ENCODE data around the gene COL9A2.

Gene COL9A2

GRCh38 chr1:40258445-40258769 lies 58.7 kb downstream of the COL9A2 start:
- Histone ChIP-seq H3K9ac (ENCODE audit: low read length) (peak overlapping the region; percentile 60), H3K36me3 (ENCODE audit: control insufficient read depth, insufficient read depth, low read length) (peaks cover 13% of the 10 kb centered on the region), H3K27ac (ENCODE audit: low read depth, low read length) (peak overlapping the region; percentile 94), H3K4me3 (ENCODE audit: low read length) (peak overlapping the region; percentile 86), H3K4me1 (ENCODE audit: control insufficient read depth, insufficient read depth, low read length) (peaks cover 16% of the 10 kb centered on the region), H3K27me3 (ENCODE audit: control insufficient read depth, insufficient read depth, low read length) (no peaks in the 10 kb centered on the region)

GRCh38 chr1:40257688-40258444 lies 59.2 kb downstream of the COL9A2 start, which contains the start of gene ZMPSTE24:
ZMPSTE24 (plus strand) TSS chr1:40258236; CDS start chr1:40258272, 36 bp downstream.
- peaks cover 11% of the 10 kb centered on the region for H3K4me1 ChIP-seq (ENCODE audit: control insufficient read depth, insufficient read depth, low read length)
- peak within 1 kb of the TSS; percentile 86 for H3K4me3 ChIP-seq (ENCODE audit: low read length)

GRCh38 chr1:40257313-40257687 lies 59.8 kb downstream of the COL9A2 start:
- Histone ChIP-seq H3K27ac (ENCODE audit: low read depth, low read length) (peak overlapping the region; percentile 94), H3K27me3 (ENCODE audit: control insufficient read depth, insufficient read depth, low read length) (no peaks in the 10 kb centered on the region), H3K4me1 (ENCODE audit: control insufficient read depth, insufficient read depth, low read length) (peaks cover 11% of the 10 kb centered on the region), H3K36me3 (ENCODE audit: control insufficient read depth, insufficient read depth, low read length) (peaks cover 11% of the 10 kb centered on the region), H3K4me3 (ENCODE audit: low read length) (peak overlapping the region; percentile 86), H3K9ac (ENCODE audit: low read length) (peak overlapping the region; percentile 91)

More at GRCh38 chr1:40257688-40258444, 59.2 kb downstream of the COL9A2 start, which contains the start of gene ZMPSTE24:
- H3K9ac ChIP-seq (ENCODE audit: low read length): peak within 1 kb of the TSS; percentile 91
- H3K27me3 ChIP-seq (ENCODE audit: control insufficient read depth, insufficient read depth, low read length): no peaks in the 10 kb centered on the region
- H3K36me3 ChIP-seq (ENCODE audit: control insufficient read depth, insufficient read depth, low read length): peaks cover 13% of the 10 kb centered on the region
- peak within 1 kb of the TSS; percentile 94 for H3K27ac ChIP-seq (ENCODE audit: low read depth, low read length)

- Histone ChIP-seq H3K4me1 (ENCODE audit: control insufficient read depth, insufficient read depth, low read length) (peaks cover 11% of the 10 kb centered on the region), H3K27me3 (ENCODE audit: control insufficient read depth, insufficient read depth, low read length) (no peaks in the 10 kb centered on the region), H3K9ac (ENCODE audit: low read length) (no peak overlapping the region), H3K36me3 (ENCODE audit: control insufficient read depth, insufficient read depth, low read length) (peaks cover 8% of the 10 kb centered on the region), H3K4me3 (ENCODE audit: low read length) (peak overlapping the region; percentile 86), H3K27ac (ENCODE audit: low read depth, low read length) (no peak overlapping the region)
Measured at GRCh38 chr1:40256401-40257084, 60.5 kb downstream of the COL9A2 start.

- Histone ChIP-seq H3K9ac (ENCODE audit: low read length) (no peak overlapping the region), H3K4me1 (ENCODE audit: control insufficient read depth, insufficient read depth, low read length) (peaks cover 6% of the 10 kb centered on the region), H3K27me3 (ENCODE audit: control insufficient read depth, insufficient read depth, low read length) (no peaks in the 10 kb centered on the region), H3K36me3 (ENCODE audit: control insufficient read depth, insufficient read depth, low read length) (no peaks in the 10 kb centered on the region), H3K4me3 (ENCODE audit: low read length) (no peak overlapping the region), H3K27ac (ENCODE audit: low read depth, low read length) (no peak overlapping the region)
Measured at GRCh38 chr1:40255231-40255630, 61.9 kb downstream of the COL9A2 start.

- Histone ChIP-seq H3K4me3 (ENCODE audit: low read length) (no peak overlapping the region), H3K9ac (ENCODE audit: low read length) (no peak overlapping the region), H3K27me3 (ENCODE audit: control insufficient read depth, insufficient read depth, low read length) (no peaks in the 10 kb centered on the region), H3K36me3 (ENCODE audit: control insufficient read depth, insufficient read depth, low read length) (no peaks in the 10 kb centered on the region), H3K4me1 (ENCODE audit: control insufficient read depth, insufficient read depth, low read length) (peaks cover 4% of the 10 kb centered on the region), H3K27ac (ENCODE audit: low read depth, low read length) (no peak overlapping the region)
Measured at GRCh38 chr1:40252601-40253000, 64.5 kb downstream of the COL9A2 start.

- H3K36me3 ChIP-seq (ENCODE audit: control insufficient read depth, insufficient read depth, low read length): no peaks in the 10 kb centered on the region
- peaks cover 4% of the 10 kb centered on the region for H3K4me1 ChIP-seq (ENCODE audit: control insufficient read depth, insufficient read depth, low read length)
- H3K9ac ChIP-seq (ENCODE audit: low read length): no peak overlapping the region
- no peak overlapping the region for H3K27ac ChIP-seq (ENCODE audit: low read depth, low read length)
- H3K4me3 ChIP-seq (ENCODE audit: low read length): no peak overlapping the region
- no peaks in the 10 kb centered on the region for H3K27me3 ChIP-seq (ENCODE audit: control insufficient read depth, insufficient read depth, low read length)
Measured at GRCh38 chr1:40251456-40251855, 65.6 kb downstream of the COL9A2 start.

Measured in rectal smooth muscle tissue (tissue), 1 donor.